ENCODE results near the gene KL.

KL gene

GRCh38 chr13:33083054-33083453 is 66.8 kb downstream of the KL start:
- no peak for DNase-seq (ENCODE audit: low read depth)

DNA sequence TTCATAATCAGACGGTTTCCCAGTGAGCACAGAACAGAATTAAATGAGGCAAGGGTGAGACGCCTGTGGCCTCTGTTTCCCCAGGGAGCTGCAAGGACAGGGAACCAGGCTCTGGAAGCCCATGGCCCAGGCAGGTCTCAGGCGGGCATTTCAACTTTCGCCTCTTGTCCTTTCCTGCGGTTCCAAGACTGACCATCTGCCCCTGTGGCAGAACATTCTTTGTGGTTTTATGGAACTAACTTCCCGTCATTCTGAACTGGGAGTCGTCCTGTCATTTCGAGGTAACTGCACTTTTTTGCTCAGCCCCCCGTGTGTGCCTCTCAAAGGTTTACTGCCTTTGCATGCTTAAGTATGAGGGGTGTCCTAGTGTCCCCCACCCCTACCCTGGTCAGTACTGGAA is 70.9 kb downstream of the KL start:
- DNase-seq (ENCODE audit: low read depth): no peak

DNA sequence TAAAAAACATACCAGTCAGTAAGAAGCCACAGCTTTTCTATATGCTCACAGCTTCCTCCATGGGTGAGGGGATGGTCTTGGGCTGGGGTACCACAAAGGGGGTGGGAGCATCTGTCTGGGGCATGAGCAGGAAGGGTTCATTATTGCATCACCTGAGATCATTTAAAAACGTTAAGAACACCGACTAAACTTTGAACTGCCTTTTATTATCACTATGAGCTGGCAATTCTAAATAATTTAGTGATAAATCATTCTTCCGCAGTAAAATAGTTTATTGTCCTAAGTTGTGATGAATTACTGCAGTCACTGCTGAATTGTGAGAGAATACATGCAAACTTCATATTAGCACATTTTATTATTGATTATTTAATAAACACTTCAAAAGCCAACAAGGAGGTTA is 71.6 kb downstream of the KL start:
- no peak for DNase-seq (ENCODE audit: low read depth)

DNA sequence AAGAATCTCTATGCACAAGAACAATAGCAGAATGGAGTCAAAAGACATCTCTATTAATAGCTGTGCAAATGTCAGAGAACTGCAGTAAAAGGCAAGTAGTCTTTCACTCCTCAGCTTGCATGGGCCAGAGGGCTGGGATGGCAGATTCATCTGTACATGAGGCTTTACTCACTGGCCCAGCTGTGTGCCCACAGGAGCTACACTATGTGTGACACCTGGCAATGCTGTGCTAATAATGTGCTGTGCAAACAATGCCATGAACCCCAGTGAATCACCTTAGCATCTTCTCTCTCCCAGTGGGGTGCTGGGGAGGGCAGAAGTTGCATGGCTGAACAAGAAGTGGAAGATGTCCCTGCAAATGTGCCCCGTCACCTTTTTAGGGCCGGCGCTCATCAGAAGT is 73.1 kb downstream of the KL start:
- DNase-seq (ENCODE audit: low read depth): no peak

- no peak for DNase-seq (ENCODE audit: low read depth)
Observed at GRCh38 chr13:33090755-33091414, 74.7 kb downstream of the KL start.

DNA sequence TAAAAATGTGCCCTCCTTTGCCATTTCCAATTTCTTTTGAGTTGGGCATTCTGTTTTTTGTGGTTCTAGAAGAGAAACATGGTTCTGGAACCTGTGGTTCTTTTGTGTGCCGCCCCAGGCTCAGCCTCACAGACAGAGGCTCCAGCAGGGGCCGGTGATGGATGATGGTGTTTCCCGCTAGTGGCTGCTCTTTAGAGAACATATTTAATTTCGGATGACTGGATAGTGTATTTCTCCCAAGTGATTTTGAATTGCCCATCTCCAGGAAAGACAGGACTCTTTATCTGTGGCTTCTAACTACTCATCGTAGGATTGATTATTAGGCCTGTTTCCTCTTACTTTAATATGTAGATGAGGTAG is 75.2 kb downstream of the KL start:
- DNase-seq (ENCODE audit: low read depth): no peak

DNA sequence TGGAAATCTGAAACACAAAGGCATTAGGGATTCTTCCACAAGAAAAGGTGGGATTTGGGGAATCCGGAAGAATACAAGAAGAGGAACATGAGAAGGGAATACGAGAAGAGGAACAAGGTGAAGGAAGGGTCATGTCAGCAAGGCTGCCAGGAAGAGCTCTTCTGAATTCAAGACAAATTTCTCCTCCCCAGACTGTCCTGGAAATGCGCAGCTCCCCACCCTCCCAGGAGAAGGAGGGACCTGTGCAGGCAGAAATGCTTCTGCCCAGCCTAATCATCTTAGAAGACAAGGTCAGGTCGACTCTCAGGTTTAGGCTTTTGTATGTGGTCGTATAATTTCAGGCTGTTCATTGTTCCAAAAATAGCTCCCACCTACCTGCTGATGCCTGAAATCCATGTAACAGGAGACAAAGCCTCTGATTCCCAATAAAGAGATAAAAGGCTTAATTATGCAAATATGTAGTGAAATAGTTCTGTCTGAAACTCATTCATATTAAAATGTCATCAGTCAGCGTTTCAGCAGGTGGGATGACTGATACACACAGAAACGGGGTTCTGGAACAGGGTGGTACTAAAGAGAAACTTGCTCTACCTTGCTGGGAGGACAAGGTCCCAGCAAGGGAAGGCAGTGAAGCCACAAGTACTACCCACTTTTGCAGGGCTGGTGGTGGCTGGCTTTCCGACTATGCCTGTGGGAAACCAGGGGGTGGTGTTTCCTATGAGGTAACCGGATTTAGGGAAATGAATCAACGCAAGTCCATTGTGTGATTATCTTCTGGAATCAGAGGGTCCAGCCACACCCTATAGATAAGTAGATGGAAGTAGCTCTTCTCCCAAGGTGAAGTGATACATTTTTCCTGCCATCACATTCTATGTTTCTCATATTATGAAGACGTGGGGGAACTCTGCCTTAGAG is 76.1 kb downstream of the KL start:
- DNase-seq (ENCODE audit: low read depth): no peak

DNA sequence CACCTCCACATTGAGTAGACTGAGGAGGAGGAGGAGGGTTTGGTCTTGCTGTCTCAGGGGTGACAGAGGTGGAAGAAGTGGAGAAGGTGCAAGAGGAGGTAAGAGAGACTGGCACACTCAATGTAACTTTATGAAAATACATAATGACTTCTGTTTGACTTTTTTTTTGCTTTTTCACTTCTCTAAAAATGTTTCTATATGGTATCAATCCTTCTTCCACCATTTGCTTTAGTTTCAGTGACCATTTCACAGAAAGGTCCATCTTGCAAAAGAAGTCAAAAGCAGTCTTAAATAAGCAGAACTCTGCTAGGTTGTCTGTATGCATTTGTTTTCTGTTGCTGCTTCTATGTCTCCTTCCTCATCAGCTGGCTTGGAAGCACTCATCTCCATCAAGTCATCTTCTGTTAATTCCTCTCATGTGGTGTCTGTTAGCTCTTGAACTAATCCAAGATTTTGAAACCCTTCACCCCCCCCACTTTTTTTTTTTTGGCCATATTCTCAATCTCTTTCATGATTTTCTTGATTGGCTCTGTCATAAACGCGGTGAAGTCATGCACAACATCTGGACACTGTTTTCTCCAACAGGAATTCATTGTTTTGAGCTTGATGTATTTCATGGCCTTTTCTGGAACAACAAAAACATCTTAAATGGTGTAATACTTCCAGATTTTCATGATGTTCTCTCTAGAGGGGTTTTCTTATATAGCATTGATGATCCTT is 80.8 kb downstream of the KL start:
- no peak for DNase-seq (ENCODE audit: low read depth)

GRCh38 chr13:33099860-33100259 is 83.6 kb downstream of the KL start:
- DNase-seq (ENCODE audit: low read depth): no peak

DNA sequence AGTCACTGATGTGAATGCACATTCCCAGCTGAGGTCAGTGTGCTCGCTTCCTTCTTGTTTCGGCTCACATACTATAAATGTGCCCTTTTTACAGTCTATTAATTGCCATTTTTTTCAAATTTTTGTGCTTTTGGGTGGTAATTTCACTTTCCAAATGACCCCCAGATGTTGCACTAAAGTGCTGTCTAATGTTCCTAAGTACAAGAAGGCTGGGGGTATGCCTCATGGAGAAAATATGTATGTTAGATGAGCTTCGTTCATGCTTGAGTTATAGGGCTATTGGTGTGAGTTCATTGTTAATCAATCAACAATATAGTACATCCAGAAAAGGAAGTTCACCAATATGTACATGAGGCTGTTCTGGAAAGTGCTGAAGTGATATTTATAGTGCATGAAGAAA is 84.7 kb downstream of the KL start:
- DNase-seq (ENCODE audit: low read depth): no peak

DNA sequence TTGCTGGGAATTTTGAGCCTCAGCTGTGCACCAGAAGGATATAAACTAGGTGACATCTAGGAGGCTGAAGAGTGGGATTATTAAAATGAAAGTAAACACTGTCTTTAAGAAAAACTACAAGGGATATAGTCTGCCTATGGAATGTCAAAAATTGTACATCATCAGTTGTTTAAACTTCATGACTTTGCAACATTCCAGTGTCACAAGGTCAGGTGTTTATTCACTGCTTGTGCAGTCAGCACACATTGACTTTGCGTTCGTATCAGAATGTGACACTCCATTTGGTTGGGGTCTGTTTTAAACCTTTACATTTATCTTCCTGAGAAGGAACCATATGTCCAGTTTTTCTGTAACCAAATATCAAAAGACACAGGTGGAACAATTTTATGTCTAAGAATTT is 85.6 kb downstream of the KL start:
- DNase-seq (ENCODE audit: low read depth): no peak

DNA sequence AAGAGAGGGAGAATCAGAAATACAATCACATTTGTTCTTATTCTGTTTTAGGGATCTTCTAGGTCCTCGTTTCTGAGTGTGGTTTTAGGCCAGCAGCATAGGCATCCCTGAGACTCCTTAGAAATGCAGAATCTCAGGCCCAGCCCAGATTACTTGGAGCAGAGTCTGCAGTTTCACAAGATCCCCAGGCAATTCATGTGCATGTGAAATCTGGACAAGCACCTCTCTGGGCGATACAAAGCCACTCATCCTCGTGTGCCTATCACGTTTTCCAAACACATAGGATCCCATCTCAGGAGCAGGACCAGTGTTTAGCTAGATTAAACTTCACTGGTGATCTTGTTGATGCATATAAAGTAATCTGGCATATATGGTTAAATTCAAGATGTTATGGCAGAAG is 87.2 kb downstream of the KL start:
- DNase-seq (ENCODE audit: low read depth): no peak

DNA sequence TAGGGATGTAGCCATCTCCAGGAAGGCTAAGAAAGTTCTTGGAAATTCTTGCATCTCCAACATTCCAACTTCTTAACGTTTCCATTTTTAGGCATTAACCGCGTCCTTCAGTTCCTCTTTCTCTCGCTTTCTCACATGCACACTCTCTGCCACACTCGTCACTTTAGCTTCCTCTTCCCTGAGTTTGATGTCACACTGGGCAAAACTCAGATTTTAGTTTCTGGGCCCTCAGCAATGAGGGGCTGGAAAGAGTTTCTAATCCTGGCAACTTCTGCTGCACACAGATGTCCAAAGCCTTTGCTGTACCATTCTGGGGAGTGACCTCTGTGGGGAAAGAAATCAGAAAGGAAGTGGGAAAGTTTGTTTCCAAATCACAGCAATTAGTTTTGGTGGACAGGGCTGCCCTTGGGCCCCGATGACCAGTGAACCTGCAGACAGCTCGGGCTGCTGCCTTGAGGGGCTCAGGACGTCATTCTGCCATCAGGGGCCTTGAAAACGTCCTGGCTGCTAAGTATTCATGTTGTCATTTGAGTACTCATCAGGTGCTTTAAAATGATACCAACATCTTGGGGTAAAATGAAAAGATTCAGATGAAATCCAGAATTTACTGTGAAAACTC is 89.3 kb downstream of the KL start:
- DNase-seq (ENCODE audit: low read depth): no peak

GRCh38 chr13:33106656-33107360 is 90.6 kb downstream of the KL start:
- DNase-seq (ENCODE audit: low read depth): no peak

DNA sequence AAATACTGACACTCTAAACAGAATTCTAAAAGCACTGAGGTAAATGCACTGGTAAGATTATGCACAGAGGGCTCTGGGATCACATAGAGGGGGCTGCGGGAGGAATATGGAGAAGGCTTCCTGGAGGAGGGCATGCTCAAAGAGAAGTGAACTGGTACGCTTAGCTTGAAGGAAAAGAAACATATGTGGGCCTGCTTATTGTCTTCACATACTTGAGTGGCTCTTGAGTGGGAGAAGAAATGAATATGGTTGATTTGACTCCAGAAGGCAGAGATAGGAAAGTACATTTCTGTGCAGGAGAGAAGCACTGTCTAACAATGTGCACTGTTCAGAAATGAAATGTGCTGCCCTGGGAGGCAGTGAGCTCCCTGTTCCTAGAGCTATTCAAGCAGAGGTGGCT is 91.1 kb downstream of the KL start:
- DNase-seq (ENCODE audit: low read depth): no peak

DNA sequence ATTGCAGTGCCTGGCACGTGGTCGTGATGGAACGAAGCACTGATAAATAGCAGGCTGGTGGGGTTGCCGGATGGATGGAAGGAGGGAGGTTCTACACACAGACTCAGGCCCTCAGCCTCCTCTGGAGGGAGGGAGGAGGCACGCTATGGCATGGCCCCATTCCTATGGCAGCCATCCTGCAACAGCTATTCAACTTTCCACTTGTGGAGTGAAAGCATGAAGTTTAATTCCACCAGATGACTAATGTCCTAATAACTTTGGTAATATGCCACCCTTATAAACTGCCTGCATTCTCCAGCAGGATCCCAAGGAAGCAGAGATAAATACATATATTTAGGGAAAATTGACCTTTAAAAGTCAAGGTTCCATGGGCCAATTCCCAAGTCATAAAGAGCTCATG is 92.4 kb downstream of the KL start:
- no peak for DNase-seq (ENCODE audit: low read depth)

DNA sequence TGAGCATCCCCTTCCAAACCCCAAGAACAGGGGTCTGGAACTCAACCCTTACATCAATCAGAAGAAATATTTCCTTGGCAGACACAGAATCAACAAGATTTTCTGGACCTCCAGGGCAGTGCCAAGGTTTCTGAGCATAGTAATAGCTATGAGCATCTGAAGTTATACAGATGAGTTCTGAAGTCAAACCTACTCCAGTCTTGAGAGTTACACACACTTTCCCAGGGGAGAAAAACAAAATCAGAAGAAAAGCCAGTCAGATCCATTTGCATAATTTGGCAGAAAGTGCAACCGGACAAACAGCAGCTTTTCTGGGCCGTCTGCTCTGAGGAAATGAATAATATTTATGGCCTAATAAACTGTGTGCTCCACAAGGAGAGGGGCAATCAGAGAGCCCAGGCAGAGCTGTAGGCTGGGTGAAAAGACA is 93.1 kb downstream of the KL start:
- no peak for DNase-seq (ENCODE audit: low read depth)

GRCh38 chr13:33109801-33110200 is 93.6 kb downstream of the KL start:
- DNase-seq (ENCODE audit: low read depth): no peak

DNA sequence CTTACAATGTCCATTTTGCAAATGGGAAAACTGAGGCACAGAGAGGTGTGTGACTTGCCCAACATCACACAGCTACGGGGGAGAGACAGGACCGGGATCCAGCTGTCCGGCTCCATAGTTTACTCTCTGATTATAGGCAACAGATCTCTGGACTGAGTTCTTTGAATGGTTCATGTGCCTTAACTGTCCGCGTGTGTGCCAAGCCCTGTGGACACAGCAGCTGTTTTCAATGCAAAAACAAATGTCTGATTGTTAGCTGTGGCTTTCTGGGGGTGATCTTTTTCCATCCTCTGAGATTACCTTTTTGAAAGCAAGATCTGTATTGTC is 94.1 kb downstream of the KL start:
- DNase-seq (ENCODE audit: low read depth): no peak

GRCh38 chr13:33110713-33111413 is 94.6 kb downstream of the KL start:
- no peak for DNase-seq (ENCODE audit: low read depth)

DNA sequence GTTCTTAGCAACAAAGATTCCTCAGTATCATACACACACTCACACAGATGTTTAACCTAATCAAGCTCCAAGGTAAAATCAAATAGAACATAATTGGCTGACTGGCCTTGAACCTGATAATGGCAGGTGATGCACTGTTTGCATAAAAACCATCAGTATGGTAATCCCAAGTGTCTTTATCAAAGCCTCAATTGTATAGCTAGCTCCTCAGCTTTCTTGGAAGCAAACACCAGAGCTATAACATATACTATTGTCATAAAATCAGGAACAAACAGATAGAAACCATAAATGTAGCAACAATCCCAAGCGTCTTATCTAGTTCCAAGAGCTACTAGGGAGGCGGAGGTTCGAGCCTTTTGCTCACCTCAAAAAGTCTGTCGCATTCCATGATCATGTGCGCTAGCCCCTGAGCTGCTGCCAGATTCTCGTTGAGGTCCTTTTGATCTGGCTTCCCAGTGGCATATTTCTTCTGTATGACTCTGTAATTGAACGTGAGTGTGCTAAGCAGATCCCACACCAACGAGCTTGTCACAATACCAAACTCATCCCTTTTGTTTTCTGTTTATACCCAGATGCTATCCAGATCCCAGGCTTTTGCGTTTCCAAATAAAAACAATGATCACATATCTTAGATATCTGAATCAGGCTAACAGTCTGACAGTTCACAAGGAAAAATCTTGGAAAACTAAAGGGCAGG is 95.3 kb downstream of the KL start:
- no peak for DNase-seq (ENCODE audit: low read depth)
